ENCODE data around the gene CYB5R3.
"Not testable (repeated sequence)": the region's sequence is repeated elsewhere in the genome, so short reads cannot be mapped to it uniquely, and the experiment has no call there.

CYB5R3 gene

DNA sequence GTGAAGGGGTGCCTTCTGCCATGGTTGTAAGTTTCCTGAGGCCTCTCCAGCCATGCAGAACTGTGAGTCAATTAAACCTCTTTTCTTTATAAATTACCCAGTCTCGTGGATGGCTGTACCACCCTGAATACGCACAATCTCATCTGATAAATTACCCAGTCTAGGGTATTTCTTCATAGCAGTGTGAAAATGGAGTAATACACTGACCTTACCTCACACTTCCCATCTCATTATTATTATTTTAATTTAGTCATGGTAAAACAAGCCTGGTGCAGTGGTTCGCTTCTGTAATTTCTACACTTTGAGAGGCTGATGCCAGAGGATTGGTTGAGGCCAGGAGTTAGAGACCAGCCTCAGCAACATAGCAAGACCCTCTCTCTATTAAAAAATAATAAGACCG is 30.5 kb upstream of the CYB5R3 start:
- DNase-seq (ENCODE audit: low read depth in 2 of 3, low spot score in 1 of 3) = no peak

DNA sequence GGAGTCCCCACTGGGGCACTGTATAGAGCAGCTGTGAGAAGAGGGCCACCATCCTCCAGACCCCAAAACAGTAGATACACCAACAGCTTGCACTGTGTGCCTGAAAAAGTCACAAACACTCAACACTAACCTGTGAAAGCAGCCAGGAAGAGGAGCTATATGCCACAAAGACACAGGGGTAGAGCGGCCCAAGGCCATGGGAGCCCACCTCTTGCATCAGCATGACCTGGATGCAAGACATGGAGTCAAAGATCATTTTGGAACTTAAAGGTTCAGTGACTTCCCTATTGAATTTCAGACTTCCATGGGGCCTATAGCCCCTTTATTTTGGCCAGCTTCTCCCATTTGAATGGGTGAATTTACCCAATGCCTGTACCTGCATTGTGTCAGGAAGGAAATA is 29.7 kb upstream of the CYB5R3 start:
- no peak for DNase-seq (ENCODE audit: low read depth in 2 of 3, low spot score in 1 of 3)

DNA sequence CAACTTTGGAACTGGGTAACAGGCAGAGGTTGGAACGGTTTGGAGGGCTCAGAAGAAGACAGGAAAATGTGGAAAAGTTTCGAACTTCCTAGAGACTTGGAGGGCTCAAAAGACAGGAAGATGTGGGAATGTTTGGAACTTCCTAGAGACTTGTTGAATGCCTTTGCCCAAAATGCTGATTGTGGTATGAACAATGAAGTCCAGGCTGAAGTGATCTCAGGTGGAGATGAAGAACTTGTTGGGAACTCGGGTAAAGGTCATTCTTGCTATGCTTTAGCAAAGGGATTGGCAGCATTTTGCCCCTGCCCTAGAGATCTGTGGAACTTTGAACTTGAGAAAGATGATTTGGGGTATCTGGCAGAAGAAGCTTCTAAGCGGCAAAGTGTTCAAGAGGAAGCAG is 28.7 kb upstream of the CYB5R3 start:
- DNase-seq (ENCODE audit: low read depth in 2 of 3, low spot score in 1 of 3) = not testable (repeated sequence)

DNA sequence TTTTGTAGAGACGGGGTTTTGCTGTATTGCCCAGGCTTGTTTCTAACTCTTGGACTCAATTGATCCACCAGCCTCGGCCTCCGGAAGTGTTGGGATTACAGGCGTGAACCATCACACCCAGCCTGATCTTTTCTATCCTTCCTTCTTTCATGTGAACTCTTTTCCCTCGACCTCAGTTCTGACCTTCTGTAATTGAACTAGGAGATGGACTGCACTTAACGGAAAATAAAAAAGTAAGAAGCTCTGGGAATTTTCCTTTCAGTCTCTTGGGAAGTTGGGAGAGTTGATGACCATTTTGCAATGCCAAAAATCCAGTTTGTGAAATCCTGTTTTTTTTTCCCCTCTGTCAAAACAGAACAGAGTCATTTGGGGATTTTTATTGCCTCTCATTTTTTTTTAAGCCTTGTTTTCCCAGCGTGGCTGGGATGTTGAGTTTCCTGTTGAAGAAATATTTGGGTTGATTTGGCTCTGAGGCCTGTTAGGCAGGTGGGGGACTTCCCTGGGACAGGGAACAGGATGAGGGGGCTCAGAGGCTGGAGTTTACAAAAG is 26.9 kb upstream of the CYB5R3 start:
- no peak for DNase-seq (ENCODE audit: low read depth in 2 of 3, low spot score in 1 of 3)

DNA sequence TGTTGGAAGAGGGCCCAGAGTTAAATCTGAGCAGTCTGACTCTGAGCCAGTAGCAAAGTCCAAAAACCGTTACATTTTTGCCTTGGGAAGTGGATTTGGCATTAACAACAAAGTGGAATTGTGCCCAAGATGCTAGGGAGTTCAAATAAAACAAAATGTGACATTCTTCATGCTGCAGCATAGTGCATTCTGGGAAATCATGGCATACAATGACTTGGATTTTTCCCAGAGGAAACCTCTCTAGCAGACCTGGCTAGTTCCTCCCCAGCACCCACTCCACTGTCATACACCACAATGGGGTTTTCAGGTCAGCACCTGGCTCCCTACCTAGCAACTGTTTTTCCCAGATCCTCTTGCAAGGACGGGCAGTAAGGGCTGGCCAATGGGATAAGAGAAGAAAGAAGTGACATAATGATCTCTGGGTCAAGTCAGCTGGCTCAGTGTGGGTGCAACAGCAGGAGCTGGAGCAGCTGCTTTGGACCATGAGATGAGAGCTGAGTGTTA is 24.8 kb upstream of the CYB5R3 start:
- DNase-seq (ENCODE audit: low read depth in 2 of 3, low spot score in 1 of 3) = no peak

DNA sequence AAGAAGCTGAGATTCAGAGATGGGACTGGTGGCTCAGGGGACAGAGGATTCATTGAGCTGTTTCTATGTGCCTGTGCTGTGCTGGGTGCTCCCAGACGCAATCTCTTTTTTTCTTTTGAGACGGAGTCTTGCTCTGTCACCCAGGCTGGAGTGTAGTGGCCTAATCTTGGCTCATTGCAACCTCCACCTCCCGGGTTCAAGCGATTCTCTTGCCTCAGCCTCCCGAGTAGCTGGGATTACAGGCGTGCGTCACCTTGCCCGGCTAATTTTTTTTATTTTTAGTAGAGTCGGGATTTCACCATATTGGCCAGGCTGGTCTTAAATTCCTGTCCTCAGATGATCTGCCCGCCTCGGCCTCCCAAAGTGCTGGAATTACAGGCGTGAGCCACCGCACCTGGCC is 23.9 kb upstream of the CYB5R3 start:
- not testable (repeated sequence) for DNase-seq (ENCODE audit: low read depth in 2 of 3, low spot score in 1 of 3)

DNA sequence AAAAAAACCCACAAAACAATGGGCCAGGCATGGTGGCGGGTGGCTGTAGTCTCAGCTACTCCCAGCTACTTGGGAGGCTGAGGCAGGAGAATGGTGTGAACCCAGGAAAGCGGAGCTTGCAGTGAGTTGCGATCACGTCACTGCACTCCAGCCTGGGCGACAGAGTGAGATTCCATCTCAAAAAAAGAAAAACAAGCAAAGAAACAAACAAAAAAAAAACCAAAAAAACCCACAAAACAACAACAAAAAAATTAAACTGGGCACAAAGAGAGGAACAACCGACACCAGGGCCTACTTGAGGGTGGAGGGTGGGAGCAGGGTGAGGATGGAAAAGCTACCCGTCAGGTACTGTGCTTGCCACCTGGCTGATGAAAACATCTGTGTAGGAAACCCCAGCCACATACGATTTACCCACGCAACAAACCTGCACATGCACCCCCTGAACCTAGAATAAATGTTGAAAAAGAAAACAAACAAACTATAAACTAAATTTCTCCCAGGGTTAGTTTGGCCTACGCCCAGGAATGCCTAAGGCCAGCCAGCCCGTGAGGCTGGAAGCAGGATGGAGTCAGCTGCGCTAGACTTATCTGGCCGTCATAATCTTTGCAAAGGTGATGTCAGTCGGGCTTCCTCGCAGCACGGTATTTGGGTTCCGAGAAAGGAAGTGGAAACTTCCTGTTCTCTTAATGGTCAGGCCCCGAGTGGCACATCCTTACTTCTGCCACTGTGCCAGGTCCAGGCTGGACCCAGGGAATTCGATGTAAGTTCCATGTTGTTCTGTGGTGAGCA is 21.9 kb upstream of the CYB5R3 start:
- no peak for DNase-seq (ENCODE audit: low read depth in 2 of 3, low spot score in 1 of 3)

DNA sequence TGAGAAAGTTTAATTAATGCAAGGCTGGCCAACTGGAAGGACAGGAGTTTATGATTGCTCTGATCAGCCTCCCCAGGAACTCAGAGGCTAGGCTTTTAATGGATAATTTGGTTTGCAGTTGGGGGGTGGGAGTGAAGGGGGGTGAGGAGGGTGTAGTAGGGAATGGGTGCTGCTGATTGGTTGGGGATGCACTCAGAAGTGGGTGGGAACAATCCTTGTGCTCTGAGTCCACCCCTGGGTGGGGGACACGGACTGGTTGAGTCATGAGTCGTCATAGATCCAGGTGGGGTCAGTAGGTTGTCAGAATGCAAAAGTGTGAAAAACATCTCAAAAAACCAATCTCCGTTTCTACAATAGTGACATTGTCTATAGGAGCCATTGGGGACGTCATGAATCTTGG is 20.9 kb upstream of the CYB5R3 start:
- DNase-seq (ENCODE audit: low read depth in 2 of 3, low spot score in 1 of 3) = no peak

DNA sequence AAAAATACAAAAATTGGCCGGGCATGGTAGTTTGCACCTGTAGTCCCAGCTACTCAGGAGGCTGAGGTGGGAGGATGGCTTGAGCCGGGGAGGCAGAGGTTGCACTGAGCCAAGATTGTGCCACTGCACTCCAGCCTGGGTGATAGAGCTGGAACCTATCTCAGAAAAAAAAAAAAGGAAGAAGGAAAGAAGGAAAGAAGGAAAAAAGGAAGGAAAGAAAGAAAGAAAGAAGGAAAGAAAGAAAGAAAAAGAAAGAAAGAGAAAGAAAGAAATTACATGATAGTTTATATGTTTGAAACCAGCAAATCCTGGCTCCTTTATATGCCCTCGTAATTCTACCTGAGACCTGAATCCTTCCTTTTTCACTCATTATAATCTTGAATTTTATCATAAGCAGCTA is 17.2 kb upstream of the CYB5R3 start:
- DNase-seq (ENCODE audit: low read depth in 2 of 3, low spot score in 1 of 3) = not testable (repeated sequence)

DNA sequence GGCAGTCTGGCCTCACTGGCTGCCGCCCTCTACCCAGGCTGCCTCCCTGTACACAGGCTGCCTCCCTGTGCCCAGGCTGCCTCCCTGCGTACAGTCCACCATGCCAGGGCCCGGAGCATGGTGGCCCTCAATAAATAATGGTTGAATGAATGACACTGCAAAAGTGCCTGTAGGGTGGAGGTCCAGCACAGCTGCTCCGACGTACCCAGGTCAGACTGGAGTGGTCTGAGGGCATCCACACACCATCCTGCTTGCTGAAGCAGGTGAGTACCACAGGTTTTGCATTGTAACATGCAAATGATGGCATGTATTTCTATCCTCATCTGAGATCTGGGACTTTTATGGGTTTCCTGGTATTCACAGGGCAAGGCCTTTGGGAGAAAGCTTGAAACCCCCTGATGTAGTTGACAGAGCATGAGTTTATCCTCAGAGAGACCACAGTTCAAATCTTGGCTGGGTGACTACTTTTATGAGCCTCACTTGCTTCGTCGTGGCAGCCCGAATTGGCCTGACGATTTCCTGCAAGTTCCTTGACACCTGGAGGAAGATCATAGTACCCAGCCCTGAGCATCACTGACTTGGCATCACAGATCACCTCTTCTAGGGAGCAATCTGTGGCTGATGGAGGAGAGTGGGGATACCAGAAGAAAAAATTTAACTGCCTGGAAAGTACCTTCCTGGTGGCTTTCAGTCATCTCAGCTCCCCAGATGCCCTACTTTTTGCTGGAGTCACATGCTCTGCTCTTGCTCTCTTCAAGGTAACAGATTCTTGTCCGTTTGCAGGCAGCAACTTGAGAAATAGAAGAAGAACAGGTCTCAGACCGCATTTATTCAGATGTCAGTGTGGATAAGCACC is 16.0 kb upstream of the CYB5R3 start:
- no peak for DNase-seq (ENCODE audit: low read depth in 2 of 3, low spot score in 1 of 3)

DNA sequence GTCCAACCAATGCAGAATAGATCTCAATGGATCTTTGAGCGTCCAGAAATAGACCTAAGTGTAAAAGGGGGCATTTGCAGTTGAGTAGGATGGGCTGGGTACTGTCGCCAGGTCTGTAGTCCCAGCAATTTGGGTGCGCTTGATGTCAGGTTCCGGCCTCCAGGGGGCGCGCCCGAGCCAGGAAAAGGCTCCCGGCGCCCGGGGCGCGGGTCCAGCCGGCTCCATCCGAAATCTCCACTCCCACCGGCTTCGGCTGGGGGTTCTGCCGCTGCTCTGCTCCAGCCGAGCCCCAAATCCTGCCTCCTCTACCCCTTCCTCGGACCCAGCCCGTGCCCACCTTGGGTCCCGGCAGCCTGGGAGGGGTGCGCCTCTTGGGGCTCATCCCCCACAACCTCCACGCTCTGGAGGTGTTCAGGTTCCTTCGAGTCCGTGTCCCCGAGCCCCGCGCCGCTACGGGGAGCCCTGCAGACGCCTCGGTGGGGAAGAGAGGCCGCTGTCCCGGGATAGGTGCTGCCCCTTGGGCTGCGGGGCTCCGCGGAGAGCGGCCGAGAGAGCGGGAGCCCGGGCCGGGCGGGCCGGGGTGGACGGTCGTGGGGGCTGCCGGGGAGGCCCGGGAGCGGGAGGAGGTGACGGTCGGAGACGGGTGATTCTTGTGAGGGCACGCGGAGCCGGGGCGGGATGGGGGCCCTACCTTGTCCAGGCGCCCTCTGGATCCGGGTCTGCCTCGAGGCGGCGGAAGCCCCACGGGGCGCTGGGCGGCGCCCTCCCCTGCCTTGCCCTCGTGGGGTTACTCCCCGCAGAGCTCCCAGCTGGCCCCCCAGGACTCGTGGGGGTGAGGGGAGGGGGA is 13.0 kb upstream of the CYB5R3 start:
- peak; percentile 62 to 79 (median 75) for DNase-seq (ENCODE audit: low read depth in 2 of 3, low spot score in 1 of 3)

DNA sequence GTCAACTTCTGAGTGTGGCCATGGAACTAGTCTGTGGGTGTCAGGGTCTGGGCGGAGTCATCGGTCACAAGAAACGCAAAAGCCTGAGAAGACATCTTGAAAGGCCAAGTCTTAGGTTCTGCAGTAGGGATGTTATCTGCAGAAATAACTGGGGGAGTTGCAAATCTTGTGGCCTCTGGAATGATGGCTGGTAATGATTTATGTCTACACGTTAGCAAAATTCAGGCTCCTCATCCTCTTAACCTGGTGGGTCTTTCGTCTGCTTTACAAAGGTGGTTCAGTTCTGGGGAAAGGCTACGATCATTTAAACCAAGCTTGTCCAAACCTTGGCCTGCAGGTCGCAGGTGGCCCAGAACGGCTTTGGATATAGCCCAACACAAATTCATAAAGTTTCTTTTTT is 7.4 kb upstream of the CYB5R3 start:
- no peak for DNase-seq (ENCODE audit: low read depth in 2 of 3, low spot score in 1 of 3)

DNA sequence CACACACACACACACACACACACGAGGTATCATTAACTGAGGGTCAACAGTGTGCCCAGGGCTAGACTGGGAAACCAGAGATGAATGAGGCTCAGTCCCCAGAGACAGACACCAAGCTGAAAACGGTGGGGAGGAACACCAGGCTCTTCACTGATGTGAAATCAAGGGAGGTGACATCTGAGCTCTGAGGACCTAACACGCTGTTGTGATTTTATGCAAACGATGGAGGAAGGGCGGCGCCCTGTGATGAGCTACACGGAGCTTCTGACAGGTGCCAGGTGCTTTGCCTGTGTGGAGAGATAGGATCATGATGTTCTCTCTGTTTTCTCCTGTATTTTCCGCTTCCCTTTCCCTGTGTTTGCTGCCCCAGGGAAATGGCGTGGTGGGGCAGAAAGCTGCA is 6.5 kb upstream of the CYB5R3 start:
- DNase-seq (ENCODE audit: low read depth in 2 of 3, low spot score in 1 of 3) = no peak

DNA sequence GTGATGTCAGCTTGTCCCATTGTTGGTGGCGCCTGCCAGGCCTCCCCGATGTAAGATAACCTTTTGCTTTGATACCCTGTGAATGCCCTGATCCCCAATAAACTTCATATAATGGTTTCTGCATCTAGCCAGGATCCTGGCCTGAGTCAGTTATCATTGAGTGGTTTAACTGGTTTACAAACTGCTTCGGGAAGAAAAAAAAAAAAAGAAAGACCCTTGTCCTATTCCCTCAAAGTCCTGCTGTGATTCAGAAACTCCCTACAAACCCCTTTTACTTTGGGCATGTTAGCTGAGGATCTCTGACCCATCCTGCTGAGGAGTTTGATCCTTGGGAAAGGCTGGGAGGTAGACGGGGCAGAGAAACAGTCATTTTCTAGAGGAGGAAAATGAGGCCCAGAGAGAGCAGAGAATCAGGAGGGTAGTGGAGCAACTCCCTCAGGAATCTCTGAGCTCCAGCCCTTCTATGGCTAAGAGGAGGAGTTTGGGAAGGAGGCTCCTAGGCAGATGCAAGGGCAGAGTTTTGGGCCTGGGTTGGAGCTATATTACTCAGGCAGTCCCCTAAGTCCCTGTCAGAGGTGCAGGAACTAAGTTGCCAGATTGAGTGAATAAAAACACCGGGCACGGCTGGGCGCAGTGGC is 5.4 kb upstream of the CYB5R3 start:
- DNase-seq (ENCODE audit: low read depth in 2 of 3, low spot score in 1 of 3) = no peak

DNA sequence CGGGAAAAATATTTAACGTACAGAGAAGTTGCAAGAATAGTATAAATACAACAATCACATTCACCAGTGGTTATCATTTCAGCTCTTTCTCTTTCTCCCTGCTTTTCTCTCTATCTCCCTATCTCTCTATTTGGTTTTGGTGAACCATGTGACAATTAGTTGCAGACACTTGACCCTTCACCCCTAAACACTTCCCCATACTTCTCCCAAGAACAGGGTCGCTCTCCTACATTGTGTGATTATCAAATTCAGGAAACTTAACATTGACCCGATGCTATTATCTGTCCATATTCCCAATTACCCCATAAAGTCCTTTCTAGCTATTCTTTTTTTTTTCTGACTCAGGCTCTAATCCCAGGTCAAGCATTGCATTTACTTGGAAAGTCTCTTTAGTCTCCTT is 4.8 kb upstream of the CYB5R3 start:
- no peak for DNase-seq (ENCODE audit: low read depth in 2 of 3, low spot score in 1 of 3)

DNA sequence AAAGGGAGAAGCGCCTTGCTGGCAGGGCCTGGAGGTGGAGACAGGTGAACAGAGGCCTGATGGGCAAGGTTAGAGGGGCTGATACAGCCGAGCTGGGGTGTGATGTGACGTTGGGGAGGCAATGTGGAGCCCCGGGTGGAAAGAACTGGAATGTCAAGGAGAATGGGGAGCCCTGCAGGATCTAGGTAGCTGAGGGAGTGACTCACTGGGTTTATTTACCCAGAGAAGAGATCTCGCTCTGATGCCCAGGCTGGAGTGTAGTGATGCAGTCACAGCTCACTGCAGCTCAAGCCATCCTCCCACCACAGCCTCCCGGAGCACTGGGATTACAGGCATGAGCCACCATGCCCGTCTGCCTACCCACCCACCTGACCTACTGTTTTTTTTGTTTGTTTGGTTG is 1.9 kb upstream of the CYB5R3 start:
- DNase-seq (ENCODE audit: low read depth in 2 of 3, low spot score in 1 of 3) = no peak

DNA sequence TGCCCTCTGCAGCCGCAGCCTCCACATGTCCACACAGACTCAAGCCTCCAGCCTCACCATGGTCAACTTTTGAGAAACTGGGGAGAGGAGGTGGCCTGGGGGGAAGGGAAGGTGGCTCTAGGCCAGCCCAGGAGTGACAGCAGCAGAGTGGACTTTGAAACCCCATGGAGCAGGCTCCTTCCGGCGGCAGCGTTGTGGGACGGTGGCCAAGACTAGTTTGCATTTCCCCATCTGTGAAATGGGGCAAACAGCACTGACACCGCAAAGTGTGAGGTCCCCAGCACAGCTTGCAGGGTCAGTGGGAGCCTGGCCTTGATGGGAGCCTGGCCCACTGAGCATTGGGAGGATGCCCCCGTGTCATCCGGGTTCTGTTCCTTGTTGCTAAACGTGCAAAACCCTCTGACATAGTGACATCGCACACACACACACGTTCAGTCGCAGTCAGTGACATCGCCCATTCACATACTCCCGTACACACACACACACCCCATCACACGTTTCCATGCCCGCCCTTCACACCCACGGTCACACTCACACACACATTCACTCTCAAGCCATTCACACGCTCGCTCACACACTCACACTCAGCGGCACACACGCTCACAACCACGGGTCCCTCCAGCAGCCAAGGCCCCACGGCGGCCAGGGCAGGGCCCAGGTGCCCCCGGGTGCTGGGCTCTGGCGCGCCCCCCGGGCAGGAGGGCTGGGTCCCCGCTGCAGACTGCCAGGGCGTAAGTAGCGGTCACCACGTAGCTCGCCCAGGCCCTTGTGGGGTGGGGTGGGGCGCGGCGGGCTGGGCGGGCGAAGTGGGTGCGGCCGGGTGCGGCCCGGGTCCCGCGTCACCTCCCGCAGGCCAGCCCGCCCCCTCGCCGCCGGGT is 585 bp downstream of the CYB5R3 start:
- peak in 2 of 3 donors; percentile 10 to 12 for DNase-seq (ENCODE audit: low read depth in 2 of 3, low spot score in 1 of 3)

DNA sequence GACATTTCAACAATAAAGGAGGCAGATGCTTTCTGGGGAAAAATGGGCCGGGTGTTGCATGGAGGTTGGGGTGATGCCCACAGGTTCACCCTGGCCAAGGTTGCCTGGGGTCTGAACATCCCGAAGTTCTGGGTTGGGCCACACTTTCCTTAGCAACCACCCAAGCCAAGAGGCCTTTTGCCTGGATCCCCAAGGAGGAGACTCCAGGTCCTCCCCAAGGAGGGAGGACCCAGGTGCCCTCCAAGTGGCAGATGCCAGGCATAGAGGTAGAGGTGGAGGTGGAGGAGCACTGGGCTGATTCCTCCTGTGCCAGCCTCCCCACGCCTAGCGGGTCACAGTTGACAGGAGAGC is 1.2 kb downstream of the CYB5R3 start:
- no peak for DNase-seq (ENCODE audit: low read depth in 2 of 3, low spot score in 1 of 3)

Measured in stimulated activated CD4-positive, alpha-beta T cell treated with anti-CD3 and anti-CD28 coated beads, Interleukin-12 subunit alpha, Interleukin-12 subunit beta, amount 100 ng/mL, for 48 hours (primary cell).